Body of pancreas (tissue), 4 donors: ENCODE results near the gene CPD.

Source experiments
- CTCF ChIP-seq, 7 experiments: fragments of 450-650 bp in 4 of 7; fragments of 200-600 bp in 3 of 7; sonication (generic) in 3 of 7; IDR thresholded peaks; one replicate each; pipeline ENCODE4 v1.5.1; 2016 to 2019; ENCODE audit warnings: antibody characterized with exemption in 7 of 7
- POLR2A ChIP-seq, 3 donors: fragments of 450-650 bp; IDR thresholded peaks; one replicate each; pipeline ENCODE4 v1.6.1; 2016; ENCODE audit warnings: antibody characterized with exemption in 3 of 3, mild to moderate bottlenecking in 2 of 3

GRCh38 chr17:30495586-30495985 lies 116.9 kb downstream of the CPD start:
- TF ChIP-seq POLR2A (IDR thresholded peaks at IDR 0.05) (no peak), CTCF (IDR thresholded peaks at IDR 0.05) (no peak)
